Lower leg skin (tissue), 3 donors: ENCODE results near the gene DYNLRB1.

Experiments used
- POLR2A ChIP-seq, 2 donors: fragments of 450-650 bp; IDR thresholded peaks; one replicate each; pipeline ENCODE4 v1.6.1; 2016 to 2017; ENCODE audit warnings: antibody characterized with exemption in 2 of 2, mild to moderate bottlenecking in 1 of 2, moderate library complexity in 1 of 2
- TF ChIP-seq, protein P1 (sequence below), 3 donors: fragments of 450-650 bp; IDR thresholded peaks; one replicate each; pipeline ENCODE4 v1.5.1; 2016; ENCODE audit warnings: antibody characterized with exemption in 3 of 3, mild to moderate bottlenecking in 3 of 3, moderate library complexity in 2 of 3

- TF ChIP-seq, protein P1, sequence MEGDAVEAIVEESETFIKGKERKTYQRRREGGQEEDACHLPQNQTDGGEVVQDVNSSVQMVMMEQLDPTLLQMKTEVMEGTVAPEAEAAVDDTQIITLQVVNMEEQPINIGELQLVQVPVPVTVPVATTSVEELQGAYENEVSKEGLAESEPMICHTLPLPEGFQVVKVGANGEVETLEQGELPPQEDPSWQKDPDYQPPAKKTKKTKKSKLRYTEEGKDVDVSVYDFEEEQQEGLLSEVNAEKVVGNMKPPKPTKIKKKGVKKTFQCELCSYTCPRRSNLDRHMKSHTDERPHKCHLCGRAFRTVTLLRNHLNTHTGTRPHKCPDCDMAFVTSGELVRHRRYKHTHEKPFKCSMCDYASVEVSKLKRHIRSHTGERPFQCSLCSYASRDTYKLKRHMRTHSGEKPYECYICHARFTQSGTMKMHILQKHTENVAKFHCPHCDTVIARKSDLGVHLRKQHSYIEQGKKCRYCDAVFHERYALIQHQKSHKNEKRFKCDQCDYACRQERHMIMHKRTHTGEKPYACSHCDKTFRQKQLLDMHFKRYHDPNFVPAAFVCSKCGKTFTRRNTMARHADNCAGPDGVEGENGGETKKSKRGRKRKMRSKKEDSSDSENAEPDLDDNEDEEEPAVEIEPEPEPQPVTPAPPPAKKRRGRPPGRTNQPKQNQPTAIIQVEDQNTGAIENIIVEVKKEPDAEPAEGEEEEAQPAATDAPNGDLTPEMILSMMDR (IDR thresholded peaks at IDR 0.05): no peak
- no peak for TF ChIP-seq POLR2A (IDR thresholded peaks at IDR 0.05)
Measured at GRCh38 chr20:34573541-34574300, 57.5 kb downstream of the DYNLRB1 start.
